Natural killer cell treated with Interleukin-12 subunit alpha and Interleukin-12 subunit beta and Interleukin-15 and Interleukin-18, amount 100 ng/mL, for 72 hours (primary cell): ENCODE measurements around the gene SLC35A5. TPM values are rescaled to one million over a fixed set of nuclear protein-coding genes. Genes with fewer than 3 reads are reported as not detected.

Source experiments
- ATAC-seq, 2 donors: fragments of 150-1000 bp; cut with Tn5 transposase in 1 of 2; sonication (Bioruptor Pico), chemical (Tn5 transposase) in 1 of 2; 2 replicates each; pipeline ENCODE4 v1.10.0; 2021
- DNase-seq: peaks from one replicate; pipeline ENCODE4 v3.0.0; 2022; ENCODE audit warnings: low spot score
- H3K27ac Mint-ChIP-seq, 2 donors: 1 replicate in 1 of 2; 2 replicates in 1 of 2; pipeline ENCODE4 v1.8.0; 2022; ENCODE audit warnings: mixed read lengths in 2 of 2, mild to moderate bottlenecking in 1 of 2, moderate library complexity in 1 of 2
- H3K27me3 Mint-ChIP-seq, 2 donors: 1 replicate in 1 of 2; 2 replicates in 1 of 2; pipeline ENCODE4 v1.8.0; 2022; ENCODE audit warnings: mixed read lengths in 2 of 2
- H3K36me3 Mint-ChIP-seq: one replicate; pipeline ENCODE4 v1.8.0; 2022; ENCODE audit warnings: mixed read lengths
- H3K4me1 Mint-ChIP-seq, 2 donors: 1 replicate in 1 of 2; 2 replicates in 1 of 2; pipeline ENCODE4 v1.8.0; 2022; ENCODE audit warnings: low read depth in 2 of 2, mixed read lengths in 2 of 2, mild to moderate bottlenecking in 1 of 2
- H3K4me3 Mint-ChIP-seq: one replicate; pipeline ENCODE4 v1.8.0; 2022; ENCODE audit warnings: mixed read lengths
- H3K9me3 Mint-ChIP-seq: 2 replicates; pipeline ENCODE4 v1.8.0; 2022; ENCODE audit warnings: mixed read lengths
- total RNA-seq, 2 donors: library from RNA; stranded (reverse); gene quantifications; one replicate each; pipeline ENCODE4 v1.2.3, GENCODE V29; 2022

Gene SLC35A5
- total RNA-seq, 2 donors from 2014 or later, result 9.9 to 18.0 TPM

GRCh38 chr3:112593258-112593657, 31.4 kb downstream of the SLC35A5 start:
- Mint-ChIP-seq H3K27me3 (no peaks in the 10 kb centered on the region), H3K9me3 (no peaks in the 10 kb centered on the region), H3K4me1 (peaks cover 7 to 12% of the 10 kb centered on the region in 2 donors), H3K27ac (no peak overlapping the region), H3K4me3 (no peak overlapping the region), H3K36me3 (peaks cover 16% of the 10 kb centered on the region)
- DNase-seq (no peak), ATAC-seq (no peak)

DNA sequence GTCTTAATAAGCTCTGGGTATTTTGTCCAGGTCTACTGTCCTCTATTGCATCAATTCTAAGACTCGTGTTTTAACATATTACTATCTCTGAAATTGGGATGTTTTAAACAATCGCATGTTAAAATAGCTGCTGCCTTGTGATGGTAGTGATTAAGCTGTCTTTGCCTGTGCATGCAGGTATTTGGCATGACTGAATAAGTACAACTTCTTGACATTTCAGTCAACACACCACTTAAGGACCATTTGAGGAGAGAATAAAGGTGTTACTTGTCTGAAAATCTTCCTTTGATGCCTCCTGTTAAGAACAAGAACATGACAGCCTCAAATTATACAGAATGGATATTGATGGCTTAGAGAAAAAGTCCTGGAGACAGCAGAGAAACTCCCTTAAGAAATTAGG, 33.0 kb downstream of the SLC35A5 start:
- ATAC-seq (no peak), DNase-seq (no peak)
- Mint-ChIP-seq H3K9me3 (no peaks in the 10 kb centered on the region), H3K4me1 (peaks cover 7 to 10% of the 10 kb centered on the region in 2 donors), H3K27ac (no peak overlapping the region), H3K4me3 (no peak overlapping the region), H3K27me3 (no peaks in the 10 kb centered on the region), H3K36me3 (peaks cover 14% of the 10 kb centered on the region)

- ATAC-seq (no peak), DNase-seq (no peak)
- no peaks in the 10 kb centered on the region for H3K27me3 Mint-ChIP-seq
- peaks cover 3% of the 10 kb centered on the region for H3K36me3 Mint-ChIP-seq
- H3K4me3 Mint-ChIP-seq, result no peak overlapping the region
- H3K27ac Mint-ChIP-seq, result no peak overlapping the region
- H3K9me3 Mint-ChIP-seq, result no peaks in the 10 kb centered on the region
- peaks cover 5 to 11% of the 10 kb centered on the region in 2 donors for H3K4me1 Mint-ChIP-seq
Measured at GRCh38 chr3:112597945-112598344, 36.1 kb downstream of the SLC35A5 start.

DNA sequence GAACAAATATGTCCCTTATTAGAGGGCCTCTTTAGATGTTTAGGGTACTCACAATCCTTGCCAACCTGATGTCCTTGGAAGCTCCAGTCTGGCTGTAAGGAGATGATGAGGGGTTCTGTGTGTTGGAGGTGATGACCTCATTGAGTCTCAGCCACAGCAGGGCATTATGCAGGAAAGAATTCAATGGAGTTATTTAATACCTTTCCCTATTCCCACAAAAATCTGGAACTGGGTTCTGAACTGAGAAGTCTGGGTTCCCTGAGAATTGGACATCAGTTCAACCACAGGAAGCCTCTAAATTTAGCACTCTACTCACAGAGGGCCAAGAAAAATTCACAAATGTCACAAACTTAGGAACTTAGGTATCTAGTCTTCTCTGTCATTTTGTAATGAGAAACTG, 36.9 kb downstream of the SLC35A5 start:
- no peak overlapping the region for H3K27ac Mint-ChIP-seq
- H3K4me1 Mint-ChIP-seq, result peaks cover 5 to 10% of the 10 kb centered on the region in 2 donors
- no peak overlapping the region for H3K4me3 Mint-ChIP-seq
- no peak for ATAC-seq
- H3K27me3 Mint-ChIP-seq, result no peaks in the 10 kb centered on the region
- no peaks in the 10 kb centered on the region for H3K36me3 Mint-ChIP-seq
- H3K9me3 Mint-ChIP-seq, result no peaks in the 10 kb centered on the region
- no peak for DNase-seq

- DNase-seq (no peak), ATAC-seq (peak in 1 of 2 donors; percentile 49)
- H3K36me3 Mint-ChIP-seq, result no peaks in the 10 kb centered on the region
- H3K4me3 Mint-ChIP-seq, result peak overlapping the region; percentile 26
- H3K9me3 Mint-ChIP-seq, result no peaks in the 10 kb centered on the region
- peaks cover 0 to 4% of the 10 kb centered on the region in 2 donors for H3K27me3 Mint-ChIP-seq
- H3K27ac Mint-ChIP-seq, result peak overlapping the region in 1 of 2 donors; percentile 27
- peaks cover 14 to 15% of the 10 kb centered on the region in 2 donors for H3K4me1 Mint-ChIP-seq
Measured at GRCh38 chr3:112602217-112602838, 40.5 kb downstream of the SLC35A5 start.

DNA sequence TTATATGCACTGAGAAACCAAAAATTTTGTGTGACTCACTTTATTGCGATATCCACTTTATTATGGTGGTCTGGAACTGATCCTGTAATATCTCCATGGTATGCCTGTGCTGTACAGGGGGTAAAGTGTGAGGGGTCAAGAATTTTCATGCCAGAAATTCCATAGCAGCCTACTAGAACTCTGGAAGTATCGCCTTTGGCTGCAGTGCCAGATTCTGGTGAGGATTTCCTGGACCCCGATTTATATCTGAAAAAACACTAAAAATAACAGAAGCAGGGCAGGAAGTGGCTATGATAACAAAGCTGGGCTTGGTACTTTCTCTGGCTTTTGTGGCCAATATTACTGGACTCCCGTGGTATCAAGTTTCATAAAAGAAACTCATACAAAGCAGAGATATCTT, 42.7 kb downstream of the SLC35A5 start:
- ATAC-seq, result no peak
- H3K4me3 Mint-ChIP-seq, result no peak overlapping the region
- peaks cover 14 to 15% of the 10 kb centered on the region in 2 donors for H3K4me1 Mint-ChIP-seq
- no peak for DNase-seq
- no peaks in the 10 kb centered on the region for H3K36me3 Mint-ChIP-seq
- H3K9me3 Mint-ChIP-seq, result no peaks in the 10 kb centered on the region
- peaks cover 0 to 5% of the 10 kb centered on the region in 2 donors for H3K27me3 Mint-ChIP-seq
- no peak overlapping the region for H3K27ac Mint-ChIP-seq

GRCh38 chr3:112605285-112605684, 43.4 kb downstream of the SLC35A5 start:
- H3K9me3 Mint-ChIP-seq, result no peaks in the 10 kb centered on the region
- H3K27ac Mint-ChIP-seq, result no peak overlapping the region
- DNase-seq (no peak), ATAC-seq (peak; percentile 61 to 73)
- no peak overlapping the region for H3K4me3 Mint-ChIP-seq
- H3K4me1 Mint-ChIP-seq, result peaks cover 16 to 18% of the 10 kb centered on the region in 2 donors
- H3K36me3 Mint-ChIP-seq, result no peaks in the 10 kb centered on the region
- peaks cover 0 to 7% of the 10 kb centered on the region in 2 donors for H3K27me3 Mint-ChIP-seq

DNA sequence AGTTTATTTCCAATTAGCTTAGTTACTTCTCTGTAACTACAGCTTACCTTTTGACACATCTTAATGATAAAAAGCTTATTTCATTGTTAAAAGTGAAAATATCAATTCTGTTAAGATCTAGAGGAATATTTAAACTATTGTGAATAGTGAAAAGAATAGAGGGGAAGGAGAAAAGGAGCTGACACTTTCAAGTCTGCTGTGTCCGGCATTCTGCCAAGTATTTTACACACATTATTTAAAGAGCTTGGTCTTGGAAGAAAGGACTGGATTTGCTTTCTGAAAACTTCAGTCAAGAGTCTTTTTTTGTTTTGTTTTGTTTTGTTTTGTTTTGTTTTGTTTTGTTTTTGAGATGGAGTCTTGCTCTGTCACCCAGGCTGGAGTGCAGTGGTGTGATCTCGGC, 44.3 kb downstream of the SLC35A5 start:
- no peak overlapping the region for H3K4me3 Mint-ChIP-seq
- no peaks in the 10 kb centered on the region for H3K36me3 Mint-ChIP-seq
- no peak for DNase-seq
- no peak overlapping the region for H3K27ac Mint-ChIP-seq
- no peaks in the 10 kb centered on the region for H3K9me3 Mint-ChIP-seq
- ATAC-seq, result no peak
- peaks cover 0 to 7% of the 10 kb centered on the region in 2 donors for H3K27me3 Mint-ChIP-seq
- H3K4me1 Mint-ChIP-seq, result peaks cover 16 to 20% of the 10 kb centered on the region in 2 donors

DNA sequence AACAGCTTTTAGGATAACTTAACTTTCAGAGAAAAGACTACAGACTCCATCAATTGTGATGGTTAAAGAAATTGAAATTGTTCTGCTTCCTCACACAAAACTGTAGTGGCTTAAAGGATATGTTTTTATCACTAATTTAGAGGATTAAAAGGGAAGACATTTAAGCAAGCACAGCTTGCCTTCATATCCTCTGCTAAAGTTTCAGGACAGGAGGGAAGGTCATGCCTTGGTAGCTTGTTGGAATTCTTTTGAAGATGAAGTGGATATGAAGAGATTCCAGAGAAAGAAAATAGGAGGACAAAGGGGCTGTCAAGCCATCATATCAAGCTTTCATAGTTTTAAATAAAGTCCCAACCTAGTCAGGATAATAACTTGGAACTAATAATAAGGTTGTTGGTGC, 46.0 kb downstream of the SLC35A5 start:
- Mint-ChIP-seq H3K9me3 (no peaks in the 10 kb centered on the region), H3K27ac (no peak overlapping the region), H3K36me3 (no peaks in the 10 kb centered on the region), H3K4me1 (peaks cover 10 to 11% of the 10 kb centered on the region in 2 donors), H3K4me3 (no peak overlapping the region), H3K27me3 (peaks cover 0 to 7% of the 10 kb centered on the region in 2 donors)
- ATAC-seq (no peak), DNase-seq (no peak)

- DNase-seq, result no peak
- no peaks in the 10 kb centered on the region for H3K36me3 Mint-ChIP-seq
- H3K4me3 Mint-ChIP-seq, result no peak overlapping the region
- peak in 1 of 2 donors; percentile 66 for ATAC-seq
- H3K27me3 Mint-ChIP-seq, result peaks cover 0 to 7% of the 10 kb centered on the region in 2 donors
- no peak overlapping the region for H3K27ac Mint-ChIP-seq
- peaks cover 5 to 7% of the 10 kb centered on the region in 2 donors for H3K4me1 Mint-ChIP-seq
- H3K9me3 Mint-ChIP-seq, result no peaks in the 10 kb centered on the region
Measured at GRCh38 chr3:112610121-112610520, 48.3 kb downstream of the SLC35A5 start.

DNA sequence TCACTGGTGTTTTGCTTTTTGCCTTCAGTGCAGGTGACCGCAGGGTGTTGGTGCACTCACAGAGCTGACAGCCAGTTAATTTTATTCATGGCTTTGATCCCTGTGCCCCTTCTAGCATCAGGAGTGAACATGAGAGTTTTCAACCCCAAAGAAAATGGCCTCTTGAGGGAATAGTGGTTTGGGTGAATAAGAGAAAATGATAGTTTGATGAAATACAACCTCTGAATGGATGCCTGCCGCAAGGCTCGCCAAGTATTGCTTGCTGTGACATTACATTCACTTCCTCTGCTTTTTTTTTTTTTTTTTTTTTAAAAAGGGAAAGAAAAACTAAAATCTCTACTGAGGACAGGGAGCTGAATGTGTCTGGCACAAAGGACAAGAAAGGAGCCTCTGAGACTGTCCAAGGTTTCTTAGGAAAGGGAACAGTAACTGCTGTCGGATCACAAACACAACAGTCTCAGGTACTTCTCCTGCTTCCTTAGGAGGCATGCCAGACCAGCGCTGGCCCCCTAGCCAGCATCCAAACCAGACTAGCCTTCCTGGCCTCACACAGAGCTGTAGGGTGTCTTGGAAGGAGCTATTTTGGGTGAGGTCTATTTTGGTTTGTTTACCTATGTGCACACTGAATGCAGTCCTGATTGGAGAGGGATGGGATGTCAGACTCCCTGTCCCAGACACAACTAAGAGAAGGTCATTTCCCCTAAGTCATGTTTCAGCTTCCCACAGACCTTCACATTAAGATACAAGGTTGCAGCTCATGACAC, 50.1 kb downstream of the SLC35A5 start:
- no peak overlapping the region for H3K27ac Mint-ChIP-seq
- no peak for ATAC-seq

DNA sequence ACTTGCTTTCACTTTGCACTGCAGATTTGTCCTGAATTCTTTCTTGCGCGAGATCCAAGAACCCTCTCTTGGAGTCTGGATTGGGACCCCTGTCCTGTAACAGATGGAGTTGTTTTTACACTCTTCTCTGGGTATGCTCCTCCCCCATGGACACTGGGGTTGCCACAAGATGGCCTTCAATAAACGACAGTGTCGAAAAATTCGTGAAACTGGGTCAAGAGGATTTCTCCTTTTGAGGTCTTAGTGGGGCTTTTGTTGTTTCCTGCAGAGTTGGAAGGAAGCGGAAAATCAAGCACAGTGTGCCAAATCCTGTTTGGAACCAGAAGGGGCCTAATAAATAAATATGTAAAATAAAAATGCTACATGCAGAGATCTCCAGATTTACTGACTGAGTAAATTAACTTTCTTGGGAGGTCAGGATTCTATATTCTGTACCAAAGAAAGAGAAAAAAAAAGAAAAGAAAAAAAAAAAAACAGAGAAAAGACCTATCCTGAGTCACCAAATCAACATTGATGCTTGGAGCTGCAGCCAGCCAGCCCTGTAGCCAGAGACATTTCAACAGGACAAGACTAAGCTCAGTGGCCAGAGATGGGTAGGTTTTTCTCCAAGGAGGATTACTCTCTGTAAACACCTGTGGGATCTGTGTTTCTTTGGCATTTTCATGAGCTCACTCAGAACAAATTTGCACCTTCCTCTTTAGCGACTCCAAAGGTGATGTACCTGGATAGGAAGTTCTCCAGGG, 54.3 kb downstream of the SLC35A5 start:
- ATAC-seq (no peak), DNase-seq (no peak)
- Mint-ChIP-seq H3K27me3 (peaks cover 0 to 3% of the 10 kb centered on the region in 2 donors), H3K27ac (no peak overlapping the region), H3K36me3 (no peaks in the 10 kb centered on the region), H3K4me1 (no peaks in the 10 kb centered on the region), H3K9me3 (no peaks in the 10 kb centered on the region), H3K4me3 (no peak overlapping the region)

More for the DNA sequence above, 50.1 kb downstream of the SLC35A5 start:
- H3K4me1 Mint-ChIP-seq, result peaks cover 2 to 5% of the 10 kb centered on the region in 2 donors
- no peak overlapping the region for H3K4me3 Mint-ChIP-seq
- DNase-seq, result no peak
- no peaks in the 10 kb centered on the region for H3K36me3 Mint-ChIP-seq
- H3K9me3 Mint-ChIP-seq, result no peaks in the 10 kb centered on the region
- H3K27me3 Mint-ChIP-seq, result peaks cover 0 to 10% of the 10 kb centered on the region in 2 donors

DNA sequence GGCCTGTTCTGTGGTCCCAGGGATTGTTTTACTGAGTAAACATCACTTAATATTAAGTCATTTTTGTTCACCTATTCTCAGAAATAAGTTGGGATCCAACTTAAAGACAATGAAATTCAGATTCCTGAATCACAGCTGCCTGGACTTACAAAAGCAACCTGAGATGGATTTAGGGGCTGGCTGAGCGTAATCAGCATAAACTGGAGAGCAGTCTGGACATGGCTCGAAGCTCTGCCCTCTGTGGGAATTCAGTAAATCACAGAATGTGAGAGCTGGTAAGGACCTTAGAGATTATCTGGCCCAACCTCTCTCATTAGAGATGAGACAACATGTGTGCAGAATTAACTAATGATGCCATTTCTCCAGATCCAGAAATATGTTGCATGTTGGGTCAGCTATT, 55.4 kb downstream of the SLC35A5 start:
- no peak overlapping the region for H3K4me3 Mint-ChIP-seq
- ATAC-seq (no peak), DNase-seq (no peak)
- no peaks in the 10 kb centered on the region for H3K36me3 Mint-ChIP-seq
- H3K27me3 Mint-ChIP-seq, result peaks cover 0 to 3% of the 10 kb centered on the region in 2 donors
- no peak overlapping the region for H3K27ac Mint-ChIP-seq
- H3K4me1 Mint-ChIP-seq, result no peaks in the 10 kb centered on the region
- no peaks in the 10 kb centered on the region for H3K9me3 Mint-ChIP-seq

DNA sequence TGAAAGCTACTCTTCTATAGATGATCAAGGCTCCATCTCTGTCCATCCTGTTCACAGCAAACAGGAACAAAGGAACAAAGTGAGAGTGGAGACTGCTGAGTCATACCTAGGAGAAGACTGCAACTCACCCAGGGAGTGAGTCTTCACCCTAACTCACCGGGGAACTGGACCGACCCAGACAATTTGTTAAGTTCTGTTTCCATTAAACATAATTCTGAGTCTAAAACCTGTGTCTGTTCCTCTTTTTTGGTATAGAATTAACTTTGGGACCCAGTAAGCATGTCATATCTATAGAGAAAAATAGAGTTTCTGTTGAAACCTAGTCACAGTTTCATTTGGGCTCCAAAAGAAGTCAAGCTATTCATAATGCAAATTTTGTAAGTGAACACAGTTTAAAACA, 57.5 kb downstream of the SLC35A5 start:
- no peak overlapping the region for H3K4me3 Mint-ChIP-seq
- H3K9me3 Mint-ChIP-seq, result no peaks in the 10 kb centered on the region
- no peaks in the 10 kb centered on the region for H3K36me3 Mint-ChIP-seq
- peaks cover 9 to 10% of the 10 kb centered on the region in 2 donors for H3K27me3 Mint-ChIP-seq
- H3K4me1 Mint-ChIP-seq, result no peaks in the 10 kb centered on the region
- no peak overlapping the region for H3K27ac Mint-ChIP-seq
- DNase-seq (no peak), ATAC-seq (no peak)
